OCI-LY7 (cell line): ENCODE data around the gene CORO2B. TPM values are rescaled to one million over a fixed set of nuclear protein-coding genes. Genes with fewer than 3 reads are reported as not detected.

Experiments used
- BruUV-seq: library from RNA; stranded (reverse); fragments of 400-500 nt; replicated peaks from 2 replicates; lab custom pipeline; 2021; lab: Mats Ljungman, UMichigan
- CTCF ChIA-PET: fragments of 300-600 bp; sonication (Branson Sonifier 250); formaldehyde crosslinking; loops from one replicate; lab custom pipeline; 2022; ENCODE audit warnings: antibody characterized with exemption; ENCODE audit not compliant: unreplicated experiment; lab: Charles Lee
- POLR2A ChIA-PET: fragments of 300-600 bp; sonication (Branson Sonifier 250); formaldehyde crosslinking; loops from one replicate; lab custom pipeline; 2022; ENCODE audit warnings: antibody characterized with exemption; lab: Charles Lee
- DNase-seq: peaks from one replicate; pipeline ENCODE4 v3.0.0-alpha.2; 2015; ENCODE audit warnings: low spot score
- H2AFZ ChIP-seq: fragments of 200-600 bp; sonication (generic), shearing (Covaris generic); 2 replicates; pipeline ENCODE4 v1.6.1; 2014; ENCODE audit warnings: mild to moderate bottlenecking, antibody characterized with exemption, low read length, moderate library complexity
- H3K27ac ChIP-seq: fragments of 200-600 bp; sonication (generic); 2 replicates; pipeline ENCODE4 v1.5.1; 2014; ENCODE audit warnings: mixed run types, low read depth, mild to moderate bottlenecking, moderate library complexity, low read length, inconsistent platforms; ENCODE audit not compliant: poor library complexity, severe bottlenecking
- H3K36me3 ChIP-seq: fragments of 200-600 bp; sonication (generic); 2 replicates; pipeline ENCODE4 v1.6.1; 2014; ENCODE audit warnings: mild to moderate bottlenecking, antibody characterized with exemption, low read length, moderate library complexity, mixed read lengths; ENCODE audit not compliant: insufficient read depth
- H3K4me1 ChIP-seq: fragments of 200-600 bp; sonication (generic); 2 replicates; pipeline ENCODE4 v1.5.1; 2014; ENCODE audit warnings: mild to moderate bottlenecking, low read length; ENCODE audit not compliant: insufficient read depth, poor library complexity, severe bottlenecking
- H3K4me2 ChIP-seq: fragments of 200-600 bp; sonication (generic); 2 replicates; pipeline ENCODE4 v1.6.1; 2014; ENCODE audit warnings: mild to moderate bottlenecking, low read length
- H3K4me3 ChIP-seq: fragments of 200-600 bp; sonication (generic); 2 replicates; pipeline ENCODE4 v1.5.1; 2014; ENCODE audit warnings: mild to moderate bottlenecking, low read depth, low read length; ENCODE audit not compliant: poor library complexity, severe bottlenecking
- H3K79me2 ChIP-seq: fragments of 200-600 bp; sonication (generic); 2 replicates; pipeline ENCODE4 v1.6.1; 2016; ENCODE audit warnings: low read depth, mild to moderate bottlenecking, low read length, moderate library complexity, mixed read lengths; ENCODE audit not compliant: insufficient read depth
- H3K9me2 ChIP-seq: fragments of 200-600 bp; sonication (generic); 2 replicates; pipeline ENCODE4 v1.6.1; 2016; ENCODE audit warnings: mild to moderate bottlenecking, low read length, mixed read lengths; ENCODE audit not compliant: insufficient read depth
- H3K9me3 ChIP-seq: fragments of 200-600 bp; sonication (generic); 2 replicates; pipeline ENCODE4 v1.6.1; 2014; ENCODE audit warnings: mild to moderate bottlenecking, mixed run types, low read length, mixed read lengths
- H4K20me1 ChIP-seq: fragments of 200-600 bp; sonication (generic); 2 replicates; pipeline ENCODE4 v1.6.1; 2014; ENCODE audit warnings: mild to moderate bottlenecking, antibody characterized with exemption, low read length, moderate library complexity, mixed read lengths; ENCODE audit not compliant: insufficient read depth
- EZH2phosphoT487 ChIP-seq: fragments of 200-600 bp; sonication (generic); IDR thresholded peaks from 2 replicates; pipeline ENCODE4 v1.6.1; 2018; ENCODE audit warnings: low read depth, borderline replicate concordance, mild to moderate bottlenecking, mixed run types, antibody characterized with exemption, low read length, moderate library complexity, mixed read lengths
- intact Hi-C: fragments of 100-400 bp; cut with micrococcal nuclease; formaldehyde crosslinking; loops from one replicate; pipeline ENCODE4 v1.10.0; 2022; ENCODE audit not compliant: unreplicated experiment
- total RNA-seq, 2 experiments: library from RNA; depleted of rRNA in 1 of 2; stranded (reverse); fragments of >200 nt in 1 of 2; shearing (Covaris generic) in 1 of 2; gene quantifications; 2 replicates each; pipeline ENCODE4 v1.2.3, GENCODE V29; 2014 to 2022
- TF ChIP-seq, protein P1 (sequence below): fragments of 200-600 bp; sonication (generic); conservative IDR thresholded peaks from 2 replicates; pipeline ENCODE4 v1.5.1; 2014; ENCODE audit warnings: mild to moderate bottlenecking, antibody characterized with exemption, low read length, moderate library complexity, mixed read lengths

CORO2B gene
- total RNA-seq, 2 experiments from 2014 or later, result 7.4 to 12.5 TPM

DNA sequence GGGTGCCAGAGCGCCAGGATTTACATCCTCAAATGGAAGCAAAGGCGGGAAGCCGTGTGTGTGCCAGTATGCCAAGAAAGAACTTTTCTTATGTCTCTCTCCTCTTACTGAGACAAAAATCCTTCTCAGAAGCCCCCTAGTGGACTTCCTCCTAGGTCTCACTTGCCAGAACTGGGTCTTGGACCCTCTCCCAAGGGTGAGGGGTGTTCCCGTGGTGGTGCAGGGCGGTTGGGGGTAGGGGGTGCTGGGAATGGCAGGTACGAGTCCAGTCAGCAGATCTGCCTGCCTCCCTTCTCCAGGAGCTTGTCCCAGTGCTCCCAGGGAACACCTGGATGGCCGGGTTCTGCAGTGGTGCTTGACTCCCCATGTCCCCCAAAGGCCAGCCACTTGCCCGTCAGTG is 52.0 kb downstream of the CORO2B start:
- BruUV-seq, result no TSS peak
- CTCF ChIA-PET, result interaction anchor here (0.6 to 3.8 kb wide), 6 partner anchors 9 to 76 kb away, joined by 3 to 29 read pairs (median 8); no protein-coding TSS in a partner anchor

DNA sequence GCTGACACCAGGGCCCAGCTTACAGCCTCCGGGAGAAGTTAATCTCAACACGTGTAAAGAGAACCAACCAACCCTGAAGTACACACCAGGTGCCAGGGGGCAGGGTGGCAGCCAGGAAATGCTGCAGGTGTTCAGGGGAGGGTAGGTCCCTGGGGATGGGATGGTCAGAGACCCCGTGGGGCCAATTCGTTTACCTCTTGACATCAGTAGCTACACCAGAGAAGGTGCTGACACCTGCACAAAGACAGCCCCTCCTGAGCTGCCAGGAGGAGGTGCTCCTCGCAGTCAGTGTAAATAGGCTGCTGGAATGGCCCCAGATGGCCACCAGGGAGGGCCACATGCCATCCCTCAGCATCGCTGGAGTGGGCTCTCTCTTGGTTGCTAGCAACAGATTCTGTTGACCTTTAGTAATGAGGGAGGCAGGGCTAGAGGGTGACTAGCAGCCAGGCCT is 52.8 kb downstream of the CORO2B start:
- H4K20me1 ChIP-seq, result no peaks in the 10 kb centered on the region
- H3K4me3 ChIP-seq, result peak overlapping the region; percentile 54
- DNase-seq, result peak; percentile 100
- no peak overlapping the region for H2AFZ ChIP-seq
- H3K4me2 ChIP-seq, result peak overlapping the region; percentile 84
- intact Hi-C loops, result loop anchor here (1.0 to 5.0 kb wide), 5 partner anchors 20 to 191 kb away; partner anchors contain the start of genes ANP32A and CORO2B
- H3K27ac ChIP-seq, result peak overlapping the region; percentile 97
- no TSS peak for BruUV-seq
- peaks cover 50% of the 10 kb centered on the region; the same call in 1 of the 2 replicates for H3K79me2 ChIP-seq
- H3K4me1 ChIP-seq, result peaks cover 97% of the 10 kb centered on the region
- no peaks in the 10 kb centered on the region for H3K9me2 ChIP-seq
- H3K9me3 ChIP-seq, result no peaks in the 10 kb centered on the region
- POLR2A ChIA-PET, result interaction anchor here (0.8 to 2.0 kb wide), 13 partner anchors 10 to 221 kb away, joined by 3 to 10 read pairs (median 5); no protein-coding TSS in a partner anchor
- H3K36me3 ChIP-seq, result no peaks in the 10 kb centered on the region
- CTCF ChIA-PET, result interaction anchor here (0.9 to 3.8 kb wide), 8 partner anchors 10 to 81 kb away, joined by 3 to 29 read pairs (median 6); no protein-coding TSS in a partner anchor
- TF ChIP-seq, protein P1, sequence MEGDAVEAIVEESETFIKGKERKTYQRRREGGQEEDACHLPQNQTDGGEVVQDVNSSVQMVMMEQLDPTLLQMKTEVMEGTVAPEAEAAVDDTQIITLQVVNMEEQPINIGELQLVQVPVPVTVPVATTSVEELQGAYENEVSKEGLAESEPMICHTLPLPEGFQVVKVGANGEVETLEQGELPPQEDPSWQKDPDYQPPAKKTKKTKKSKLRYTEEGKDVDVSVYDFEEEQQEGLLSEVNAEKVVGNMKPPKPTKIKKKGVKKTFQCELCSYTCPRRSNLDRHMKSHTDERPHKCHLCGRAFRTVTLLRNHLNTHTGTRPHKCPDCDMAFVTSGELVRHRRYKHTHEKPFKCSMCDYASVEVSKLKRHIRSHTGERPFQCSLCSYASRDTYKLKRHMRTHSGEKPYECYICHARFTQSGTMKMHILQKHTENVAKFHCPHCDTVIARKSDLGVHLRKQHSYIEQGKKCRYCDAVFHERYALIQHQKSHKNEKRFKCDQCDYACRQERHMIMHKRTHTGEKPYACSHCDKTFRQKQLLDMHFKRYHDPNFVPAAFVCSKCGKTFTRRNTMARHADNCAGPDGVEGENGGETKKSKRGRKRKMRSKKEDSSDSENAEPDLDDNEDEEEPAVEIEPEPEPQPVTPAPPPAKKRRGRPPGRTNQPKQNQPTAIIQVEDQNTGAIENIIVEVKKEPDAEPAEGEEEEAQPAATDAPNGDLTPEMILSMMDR, result peak; percentile 90
- TF ChIP-seq EZH2phosphoT487, result no peak

More for the DNA sequence above, 52.0 kb downstream of the CORO2B start:
- peak overlapping the region; percentile 63 for H3K4me2 ChIP-seq
- intact Hi-C loops, result loop anchor here (1.0 to 5.0 kb wide), 5 partner anchors 20 to 191 kb away; partner anchors contain the start of genes ANP32A and CORO2B
- DNase-seq, result peak; percentile 73
- no peaks in the 10 kb centered on the region for H4K20me1 ChIP-seq
- peaks cover 97% of the 10 kb centered on the region for H3K4me1 ChIP-seq
- H3K27ac ChIP-seq, result peak overlapping the region; percentile 97
- peak overlapping the region; percentile 40 for H3K4me3 ChIP-seq
- H3K36me3 ChIP-seq, result no peaks in the 10 kb centered on the region
- peaks cover 47% of the 10 kb centered on the region; the same call in 1 of the 2 replicates for H3K79me2 ChIP-seq
- POLR2A ChIA-PET, result interaction anchor here (0.5 to 2.0 kb wide), 12 partner anchors 9 to 191 kb away, joined by 3 to 10 read pairs (median 4); no protein-coding TSS in a partner anchor
- no peaks in the 10 kb centered on the region for H3K9me3 ChIP-seq
- no peak for TF ChIP-seq EZH2phosphoT487
- TF ChIP-seq, protein P1, result peak; percentile 78
- no peak overlapping the region; the same call in 1 of the 2 replicates for H2AFZ ChIP-seq
- H3K9me2 ChIP-seq, result no peaks in the 10 kb centered on the region
